ENCODE data around the gene RCSD1.

GRCh38 chr1:167620002-167620401, 10.0 kb upstream of the RCSD1 start:
- TF ChIP-seq CTCF (IDR thresholded peaks at IDR 0.05 in 2 of 3, conservative IDR thresholded peaks at IDR 0.05 in 1 of 3; ENCODE audit: control insufficient read depth in 2 of 3, extremely low read depth in 1 of 3, insufficient read depth in 1 of 3, low read depth in 3 of 3, low read length in 3 of 3) (no peak), POLR2A (IDR thresholded peaks at IDR 0.05; ENCODE audit: low read depth, low read length) (no peak), REST (IDR thresholded peaks at IDR 0.05; ENCODE audit: low read depth, low read length) (no peak), HCFC1 (IDR thresholded peaks at IDR 0.05; ENCODE audit: low read length) (no peak), CHD1 (IDR thresholded peaks at IDR 0.05; ENCODE audit: low read depth, low read length) (no peak), EGR1 (IDR thresholded peaks at IDR 0.05; ENCODE audit: borderline replicate concordance in 1 of 2, low read depth in 2 of 2, low read length in 2 of 2) (no peak), POLR2AphosphoS5 (IDR thresholded peaks at IDR 0.05; ENCODE audit: low read length) (no peak)

Measured in GM12878 (cell line).